HEK293 (cell line): ENCODE results near the gene FOXRED2.

ENCODE experiments used
- KLF7 ChIP-seq: fragments of 450-650 bp; formaldehyde crosslinking; IDR thresholded peaks from 2 replicates; pipeline ENCODE4 v1.5.1; 2016; ENCODE audit warnings: missing biosample characterization, missing genetic modification characterization, borderline replicate concordance
- KLF9 ChIP-seq: fragments of 450-650 bp; formaldehyde crosslinking; IDR thresholded peaks from 2 replicates; pipeline ENCODE4 v1.5.1; 2016; ENCODE audit warnings: missing biosample characterization, missing genetic modification characterization, low read depth
- MYNN ChIP-seq: fragments of 450-650 bp; formaldehyde crosslinking; IDR thresholded peaks from 2 replicates; pipeline ENCODE4 v1.5.1; 2016; ENCODE audit warnings: missing biosample characterization, missing genetic modification characterization, borderline replicate concordance
- SCRT1 ChIP-seq: fragments of 450-650 bp; formaldehyde crosslinking; IDR thresholded peaks from 2 replicates; pipeline ENCODE4 v1.5.1; 2016; ENCODE audit warnings: missing biosample characterization, missing genetic modification characterization, borderline replicate concordance
- SETDB1 ChIP-seq: IDR thresholded peaks from one replicate; pipeline ENCODE4 v1.6.1; 2017; ENCODE audit warnings: mild to moderate bottlenecking, low read length, moderate library complexity, mixed read lengths; ENCODE audit not compliant: insufficient read length
- SP2 ChIP-seq: fragments of 450-650 bp; formaldehyde crosslinking; IDR thresholded peaks from 2 replicates; pipeline ENCODE4 v1.5.1; 2016; ENCODE audit warnings: missing biosample characterization, missing genetic modification characterization
- TRIM28 ChIP-seq: IDR thresholded peaks from 2 replicates; pipeline ENCODE4 v1.6.1; 2011; ENCODE audit warnings: low read length, control low read depth, borderline replicate concordance
- WT1 ChIP-seq: fragments of 450-650 bp; formaldehyde crosslinking; IDR thresholded peaks from 2 replicates; pipeline ENCODE4 v1.5.1; 2016; ENCODE audit warnings: missing biosample characterization, missing genetic modification characterization
- ZBTB1 ChIP-seq: fragments of 450-650 bp; formaldehyde crosslinking; IDR thresholded peaks from 2 replicates; pipeline ENCODE4 v1.5.1; 2016; ENCODE audit warnings: missing biosample characterization, missing genetic modification characterization
- ZBTB17 ChIP-seq: fragments of 450-650 bp; formaldehyde crosslinking; IDR thresholded peaks from 2 replicates; pipeline ENCODE4 v1.5.1; 2016; ENCODE audit warnings: missing biosample characterization, missing genetic modification characterization
- ZNF132 ChIP-seq: fragments of 450-650 bp; formaldehyde crosslinking; IDR thresholded peaks from 2 replicates; pipeline ENCODE4 v1.5.1; 2017; ENCODE audit warnings: missing biosample characterization, missing genetic modification characterization, borderline replicate concordance
- ZNF2 ChIP-seq: fragments of 450-650 bp; formaldehyde crosslinking; IDR thresholded peaks from 2 replicates; pipeline ENCODE4 v1.5.1; 2016; ENCODE audit warnings: missing biosample characterization, missing genetic modification characterization
- ZNF202 ChIP-seq: fragments of 450-650 bp; formaldehyde crosslinking; IDR thresholded peaks from 2 replicates; pipeline ENCODE4 v1.5.1; 2016; ENCODE audit warnings: missing biosample characterization, missing genetic modification characterization, borderline replicate concordance
- ZNF248 ChIP-seq: fragments of 450-650 bp; formaldehyde crosslinking; IDR thresholded peaks from 2 replicates; pipeline ENCODE4 v1.5.1; 2017; ENCODE audit warnings: missing biosample characterization, missing genetic modification characterization
- ZNF394 ChIP-seq: fragments of 450-650 bp; formaldehyde crosslinking; IDR thresholded peaks from 2 replicates; pipeline ENCODE4 v1.5.1; 2016; ENCODE audit warnings: missing biosample characterization, missing genetic modification characterization, mild to moderate bottlenecking, moderate library complexity, borderline replicate concordance
- ZNF426 ChIP-seq: fragments of 450-650 bp; formaldehyde crosslinking; IDR thresholded peaks from 2 replicates; pipeline ENCODE4 v1.5.1; 2017; ENCODE audit warnings: missing biosample characterization, missing genetic modification characterization, mild to moderate bottlenecking, inconsistent platforms, moderate library complexity
- ZNF473 ChIP-seq: fragments of 450-650 bp; formaldehyde crosslinking; IDR thresholded peaks from 2 replicates; pipeline ENCODE4 v1.5.1; 2017; ENCODE audit warnings: missing biosample characterization, missing genetic modification characterization
- ZNF521 ChIP-seq: fragments of 450-650 bp; formaldehyde crosslinking; IDR thresholded peaks from 2 replicates; pipeline ENCODE4 v1.5.1; 2017; ENCODE audit warnings: missing biosample characterization, mild to moderate bottlenecking, missing genetic modification characterization
- ZNF529 ChIP-seq: fragments of 450-650 bp; formaldehyde crosslinking; IDR thresholded peaks from 2 replicates; pipeline ENCODE4 v1.5.1; 2017; ENCODE audit warnings: missing genetic modification characterization, missing biosample characterization; ENCODE audit not compliant: insufficient replicate concordance
- ZNF549 ChIP-seq: fragments of 450-650 bp; IDR thresholded peaks from 2 replicates; pipeline ENCODE4 v1.5.1; 2018; ENCODE audit warnings: missing biosample characterization, missing genetic modification characterization, mild to moderate bottlenecking, inconsistent platforms, moderate library complexity
- ZNF555 ChIP-seq: fragments of 450-650 bp; formaldehyde crosslinking; conservative IDR thresholded peaks from 2 replicates; pipeline ENCODE4 v1.5.1; 2017; ENCODE audit warnings: missing biosample characterization, mild to moderate bottlenecking, missing genetic modification characterization, inconsistent platforms
- ZNF571 ChIP-seq: fragments of 450-650 bp; formaldehyde crosslinking; IDR thresholded peaks from 2 replicates; pipeline ENCODE4 v1.5.0; 2017; ENCODE audit warnings: missing biosample characterization, missing genetic modification characterization
- ZNF837 ChIP-seq: fragments of 450-650 bp; formaldehyde crosslinking; IDR thresholded peaks from 2 replicates; pipeline ENCODE4 v1.5.1; 2016; ENCODE audit warnings: missing biosample characterization, missing genetic modification characterization
- ZNF843 ChIP-seq: fragments of 450-650 bp; formaldehyde crosslinking; IDR thresholded peaks from 2 replicates; pipeline ENCODE4 v1.5.1; 2016; ENCODE audit warnings: missing biosample characterization, missing genetic modification characterization
- ZSCAN23 ChIP-seq: fragments of 450-650 bp; formaldehyde crosslinking; IDR thresholded peaks from 2 replicates; pipeline ENCODE4 v1.5.1; 2016; ENCODE audit warnings: missing biosample characterization, missing genetic modification characterization
- TF ChIP-seq, protein P1 (sequence below): fragments of 450-650 bp; formaldehyde crosslinking; IDR thresholded peaks from 2 replicates; pipeline ENCODE4 v1.5.1; 2016; ENCODE audit warnings: missing biosample characterization, missing genetic modification characterization, low read depth
- TF ChIP-seq, protein P2 (sequence below): fragments of 450-650 bp; formaldehyde crosslinking; IDR thresholded peaks from 2 replicates; pipeline ENCODE4 v1.5.1; 2016; ENCODE audit warnings: missing biosample characterization, missing genetic modification characterization
- TF ChIP-seq, protein P3 (sequence below): fragments of 450-650 bp; formaldehyde crosslinking; IDR thresholded peaks from 2 replicates; pipeline ENCODE4 v1.5.1; 2016; ENCODE audit warnings: missing biosample characterization, missing genetic modification characterization
- TF ChIP-seq, protein P4 (sequence below): IDR thresholded peaks from 2 replicates; pipeline ENCODE4 v1.6.1; 2011; ENCODE audit warnings: mild to moderate bottlenecking, low read depth, low read length, borderline replicate concordance
- TF ChIP-seq, protein P5 (sequence below): fragments of 450-650 bp; formaldehyde crosslinking; IDR thresholded peaks from 2 replicates; pipeline ENCODE4 v1.5.1; 2017; ENCODE audit warnings: missing biosample characterization, missing genetic modification characterization

The FOXRED2 gene

DNA sequence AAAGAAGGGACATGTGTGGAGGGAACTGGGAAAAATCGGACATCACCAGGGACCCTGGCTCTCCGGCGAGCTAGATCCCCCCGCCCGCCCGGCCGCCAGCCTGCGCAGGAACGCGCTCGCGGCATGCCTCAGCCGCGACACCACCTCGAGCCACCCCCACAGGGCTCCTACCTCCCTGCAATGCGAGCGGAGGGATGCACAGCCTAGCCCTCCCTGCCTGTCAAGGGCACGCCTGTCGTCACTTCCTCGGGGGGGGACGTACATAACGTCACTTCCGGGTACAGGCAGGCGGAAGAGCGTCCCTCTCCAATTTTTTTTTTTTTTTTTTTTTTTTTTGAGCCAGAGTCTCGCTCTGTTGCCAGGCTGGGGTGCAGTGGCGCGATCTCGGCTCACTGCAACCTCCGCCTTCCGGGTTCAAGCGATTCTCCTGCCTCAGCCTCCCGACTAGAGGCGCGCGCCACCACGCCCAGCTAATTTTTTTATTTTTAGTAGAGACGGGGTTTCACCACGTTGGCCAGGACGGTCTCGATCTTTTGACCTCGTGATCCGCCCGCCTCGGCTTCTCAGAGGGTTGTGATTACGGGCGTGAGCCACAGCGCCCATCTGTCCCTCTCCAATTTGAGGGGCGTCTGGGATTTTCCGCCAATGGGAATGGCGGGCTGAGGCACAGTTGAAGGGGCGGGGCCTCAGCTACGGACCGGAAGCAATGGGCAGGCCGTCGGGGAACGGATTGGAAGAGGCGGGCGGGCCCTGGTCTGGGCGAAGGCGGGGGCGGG is 25.3 kb downstream of the FOXRED2 start, which contains the start of gene TXN2 (continued):
- TF ChIP-seq, protein P1, sequence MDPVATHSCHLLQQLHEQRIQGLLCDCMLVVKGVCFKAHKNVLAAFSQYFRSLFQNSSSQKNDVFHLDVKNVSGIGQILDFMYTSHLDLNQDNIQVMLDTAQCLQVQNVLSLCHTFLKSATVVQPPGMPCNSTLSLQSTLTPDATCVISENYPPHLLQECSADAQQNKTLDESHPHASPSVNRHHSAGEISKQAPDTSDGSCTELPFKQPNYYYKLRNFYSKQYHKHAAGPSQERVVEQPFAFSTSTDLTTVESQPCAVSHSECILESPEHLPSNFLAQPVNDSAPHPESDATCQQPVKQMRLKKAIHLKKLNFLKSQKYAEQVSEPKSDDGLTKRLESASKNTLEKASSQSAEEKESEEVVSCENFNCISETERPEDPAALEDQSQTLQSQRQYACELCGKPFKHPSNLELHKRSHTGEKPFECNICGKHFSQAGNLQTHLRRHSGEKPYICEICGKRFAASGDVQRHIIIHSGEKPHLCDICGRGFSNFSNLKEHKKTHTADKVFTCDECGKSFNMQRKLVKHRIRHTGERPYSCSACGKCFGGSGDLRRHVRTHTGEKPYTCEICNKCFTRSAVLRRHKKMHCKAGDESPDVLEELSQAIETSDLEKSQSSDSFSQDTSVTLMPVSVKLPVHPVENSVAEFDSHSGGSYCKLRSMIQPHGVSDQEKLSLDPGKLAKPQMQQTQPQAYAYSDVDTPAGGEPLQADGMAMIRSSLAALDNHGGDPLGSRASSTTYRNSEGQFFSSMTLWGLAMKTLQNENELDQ (tag by site-specific recombination): no peak
- TF ChIP-seq SP2 (tag by site-specific recombination) (peak; percentile 84), ZNF529 (tag by site-specific recombination) (no peak), KLF9 (tag by site-specific recombination) (no peak; the same call in none of the 2 replicates), SCRT1 (tag by site-specific recombination) (no peak), ZNF521 (no peak), ZNF202 (tag by site-specific recombination) (no peak), ZNF549 (no peak), ZNF394 (no peak; the same call in 1 of the 2 replicates), ZNF132 (tag by site-specific recombination) (no peak), ZNF555 (no peak), WT1 (tag by site-specific recombination) (no peak; the same call in 1 of the 2 replicates), SETDB1 (no peak), ZNF426 (tag by site-specific recombination) (no peak), TRIM28 (peak; percentile 87), ZNF2 (tag by site-specific recombination) (peak; percentile 78), ZBTB17 (tag by site-specific recombination) (peak; percentile 97), ZNF473 (no peak), ZSCAN23 (peak; percentile 86), ZBTB1 (tag by site-specific recombination) (no peak), ZNF571 (tag by site-specific recombination) (no peak), MYNN (no peak; the same call in 1 of the 2 replicates), KLF7 (tag by site-specific recombination) (peak; percentile 51; the same call in 1 of the 2 replicates), ZNF248 (tag by site-specific recombination) (no peak), ZNF837 (tag by site-specific recombination) (no peak), ZNF843 (peak; percentile 54; the same call in 1 of the 2 replicates)
- TF ChIP-seq, protein P2, sequence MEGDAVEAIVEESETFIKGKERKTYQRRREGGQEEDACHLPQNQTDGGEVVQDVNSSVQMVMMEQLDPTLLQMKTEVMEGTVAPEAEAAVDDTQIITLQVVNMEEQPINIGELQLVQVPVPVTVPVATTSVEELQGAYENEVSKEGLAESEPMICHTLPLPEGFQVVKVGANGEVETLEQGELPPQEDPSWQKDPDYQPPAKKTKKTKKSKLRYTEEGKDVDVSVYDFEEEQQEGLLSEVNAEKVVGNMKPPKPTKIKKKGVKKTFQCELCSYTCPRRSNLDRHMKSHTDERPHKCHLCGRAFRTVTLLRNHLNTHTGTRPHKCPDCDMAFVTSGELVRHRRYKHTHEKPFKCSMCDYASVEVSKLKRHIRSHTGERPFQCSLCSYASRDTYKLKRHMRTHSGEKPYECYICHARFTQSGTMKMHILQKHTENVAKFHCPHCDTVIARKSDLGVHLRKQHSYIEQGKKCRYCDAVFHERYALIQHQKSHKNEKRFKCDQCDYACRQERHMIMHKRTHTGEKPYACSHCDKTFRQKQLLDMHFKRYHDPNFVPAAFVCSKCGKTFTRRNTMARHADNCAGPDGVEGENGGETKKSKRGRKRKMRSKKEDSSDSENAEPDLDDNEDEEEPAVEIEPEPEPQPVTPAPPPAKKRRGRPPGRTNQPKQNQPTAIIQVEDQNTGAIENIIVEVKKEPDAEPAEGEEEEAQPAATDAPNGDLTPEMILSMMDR (tag by site-specific recombination): no peak
- TF ChIP-seq, protein P3, sequence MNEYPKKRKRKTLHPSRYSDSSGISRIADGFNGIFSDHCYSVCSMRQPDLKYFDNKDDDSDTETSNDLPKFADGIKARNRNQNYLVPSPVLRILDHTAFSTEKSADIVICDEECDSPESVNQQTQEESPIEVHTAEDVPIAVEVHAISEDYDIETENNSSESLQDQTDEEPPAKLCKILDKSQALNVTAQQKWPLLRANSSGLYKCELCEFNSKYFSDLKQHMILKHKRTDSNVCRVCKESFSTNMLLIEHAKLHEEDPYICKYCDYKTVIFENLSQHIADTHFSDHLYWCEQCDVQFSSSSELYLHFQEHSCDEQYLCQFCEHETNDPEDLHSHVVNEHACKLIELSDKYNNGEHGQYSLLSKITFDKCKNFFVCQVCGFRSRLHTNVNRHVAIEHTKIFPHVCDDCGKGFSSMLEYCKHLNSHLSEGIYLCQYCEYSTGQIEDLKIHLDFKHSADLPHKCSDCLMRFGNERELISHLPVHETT: peak; percentile 61; the same call in 1 of the 2 replicates
- TF ChIP-seq, protein P4, sequence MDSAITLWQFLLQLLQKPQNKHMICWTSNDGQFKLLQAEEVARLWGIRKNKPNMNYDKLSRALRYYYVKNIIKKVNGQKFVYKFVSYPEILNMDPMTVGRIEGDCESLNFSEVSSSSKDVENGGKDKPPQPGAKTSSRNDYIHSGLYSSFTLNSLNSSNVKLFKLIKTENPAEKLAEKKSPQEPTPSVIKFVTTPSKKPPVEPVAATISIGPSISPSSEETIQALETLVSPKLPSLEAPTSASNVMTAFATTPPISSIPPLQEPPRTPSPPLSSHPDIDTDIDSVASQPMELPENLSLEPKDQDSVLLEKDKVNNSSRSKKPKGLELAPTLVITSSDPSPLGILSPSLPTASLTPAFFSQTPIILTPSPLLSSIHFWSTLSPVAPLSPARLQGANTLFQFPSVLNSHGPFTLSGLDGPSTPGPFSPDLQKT: no peak; the same call in 1 of the 2 replicates
- TF ChIP-seq, protein P5, sequence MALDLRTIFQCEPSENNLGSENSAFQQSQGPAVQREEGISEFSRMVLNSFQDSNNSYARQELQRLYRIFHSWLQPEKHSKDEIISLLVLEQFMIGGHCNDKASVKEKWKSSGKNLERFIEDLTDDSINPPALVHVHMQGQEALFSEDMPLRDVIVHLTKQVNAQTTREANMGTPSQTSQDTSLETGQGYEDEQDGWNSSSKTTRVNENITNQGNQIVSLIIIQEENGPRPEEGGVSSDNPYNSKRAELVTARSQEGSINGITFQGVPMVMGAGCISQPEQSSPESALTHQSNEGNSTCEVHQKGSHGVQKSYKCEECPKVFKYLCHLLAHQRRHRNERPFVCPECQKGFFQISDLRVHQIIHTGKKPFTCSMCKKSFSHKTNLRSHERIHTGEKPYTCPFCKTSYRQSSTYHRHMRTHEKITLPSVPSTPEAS (tag by site-specific recombination): no peak; the same call in 1 of the 2 replicates
